Measurements from ENCODE around the gene PIK3C3. TPM values are rescaled to one million over a fixed set of nuclear protein-coding genes. Genes with fewer than 3 reads are reported as not detected.
A peak's percentile ranks its signal among the peaks of the same experiment; 100 is the strongest.

The PIK3C3 gene
- total RNA-seq, 4 donors from 2014 or later, result 20.2 to 70.7 (median 45.2) TPM

GRCh38 chr18:41949206-41949920 lies 5.7 kb upstream of the PIK3C3 start:
- DNase-seq, result no peak
- intact Hi-C loops (cut with DNase I; ENCODE audit: low total_unique reads) (no loop called here), in situ Hi-C loops (cut with MboI; ENCODE audit: low pct_ligation_motif_present in 1 of 4, low pct_unique_long_range_greater_than_20kb in 1 of 4, low sequenced_read_pairs in 3 of 4) (no loop called here)
- no peak overlapping the region for H3K27ac ChIP-seq
- no peaks in the 10 kb centered on the region for H3K9me3 ChIP-seq
- WGBS, 2 donors (ENCODE audit: low coverage in 1 of 2), result 79 to 83% methylated on average over 1 to 2 of the region's 2 CpGs
- peaks cover 0 to under 1% (median under 1%) of the 10 kb centered on the region in 4 donors for H3K4me1 ChIP-seq
- H3K4me3 ChIP-seq, result no peak overlapping the region
- peaks cover 13% of the 10 kb centered on the region for H3K27me3 ChIP-seq
- TF ChIP-seq EP300 (IDR thresholded peaks at IDR 0.05; ENCODE audit: low read depth) (no peak), POLR2A (IDR thresholded peaks at IDR 0.05) (no peak)
- H3K36me3 ChIP-seq, result no peaks in the 10 kb centered on the region

GRCh38 chr18:41955688-41956087 lies 654 bp downstream of the PIK3C3 start:
- peak overlapping the region; percentile 65 to 88 (median 84) for H3K27ac ChIP-seq
- 9 to 10% methylated on average over 11 of the region's 11 CpGs for WGBS, 2 donors (ENCODE audit: low coverage in 1 of 2)
- peaks cover 10 to 28% (median 12%) of the 10 kb centered on the region in 4 donors for H3K4me1 ChIP-seq
- TF ChIP-seq POLR2A (IDR thresholded peaks at IDR 0.05) (no peak), POLR2AphosphoS5 (IDR thresholded peaks at IDR 0.05) (no peak), CTCF (IDR thresholded peaks at IDR 0.05) (no peak), EP300 (IDR thresholded peaks at IDR 0.05; ENCODE audit: low read depth) (no peak)
- DNase-seq, result no peak
- no peaks in the 10 kb centered on the region for H3K9me3 ChIP-seq
- peaks cover 0 to 5% (median 0%) of the 10 kb centered on the region in 4 donors for H3K36me3 ChIP-seq
- H3K27me3 ChIP-seq, result no peaks in the 10 kb centered on the region
- intact Hi-C loops (cut with DNase I; ENCODE audit: low total_unique reads), result no loop called here
- peak overlapping the region; percentile 67 to 96 (median 86) for H3K4me3 ChIP-seq
- in situ Hi-C loops (cut with MboI; ENCODE audit: low pct_ligation_motif_present in 1 of 4, low pct_unique_long_range_greater_than_20kb in 1 of 4, low sequenced_read_pairs in 3 of 4), result no loop called here

- in situ Hi-C loops (cut with MboI; ENCODE audit: low pct_ligation_motif_present in 1 of 4, low pct_unique_long_range_greater_than_20kb in 1 of 4, low sequenced_read_pairs in 3 of 4) (no loop called here), intact Hi-C loops (cut with DNase I; ENCODE audit: low total_unique reads) (no loop called here)
- WGBS, 2 donors (ENCODE audit: low coverage in 1 of 2), result 93 to 94% methylated on average over 1 of the region's 1 CpG
- no peak for DNase-seq
- H3K9me3 ChIP-seq, result no peaks in the 10 kb centered on the region
- H3K4me3 ChIP-seq, result no peak overlapping the region
- peaks cover 0 to 13% (median 4%) of the 10 kb centered on the region in 4 donors for H3K36me3 ChIP-seq
- no peak overlapping the region for H3K27ac ChIP-seq
- H3K27me3 ChIP-seq, result no peaks in the 10 kb centered on the region
- TF ChIP-seq POLR2AphosphoS5 (IDR thresholded peaks at IDR 0.05), result no peak
- no peak for TF ChIP-seq CTCF (IDR thresholded peaks at IDR 0.05)
- no peak for TF ChIP-seq POLR2A (IDR thresholded peaks at IDR 0.05)
- no peak for TF ChIP-seq EP300 (IDR thresholded peaks at IDR 0.05; ENCODE audit: low read depth)
- H3K4me1 ChIP-seq, result peaks cover 10 to 28% (median 12%) of the 10 kb centered on the region in 4 donors
These were observed 4.0 kb downstream of the PIK3C3 start for GRCh38 chr18:41959045-41959444.

GRCh38 chr18:41965634-41966255 lies 10.7 kb downstream of the PIK3C3 start:
- peaks cover 0 to 20% (median 8%) of the 10 kb centered on the region in 4 donors for H3K36me3 ChIP-seq
- TF ChIP-seq CTCF (IDR thresholded peaks at IDR 0.05) (no peak), EP300 (IDR thresholded peaks at IDR 0.05; ENCODE audit: low read depth) (no peak), POLR2A (IDR thresholded peaks at IDR 0.05) (no peak), POLR2AphosphoS5 (IDR thresholded peaks at IDR 0.05) (no peak)
- no peaks in the 10 kb centered on the region for H3K9me3 ChIP-seq
- peaks cover 4 to 18% (median 6%) of the 10 kb centered on the region in 4 donors for H3K4me1 ChIP-seq
- DNase-seq, result no peak
- intact Hi-C loops (cut with DNase I; ENCODE audit: low total_unique reads), result no loop called here
- H3K27ac ChIP-seq, result no peak overlapping the region
- WGBS, 2 donors (ENCODE audit: low coverage in 1 of 2), result 86 to 93% methylated on average over 7 of the region's 7 CpGs
- no peaks in the 10 kb centered on the region for H3K27me3 ChIP-seq
- no peak overlapping the region for H3K4me3 ChIP-seq
- in situ Hi-C loops (cut with MboI; ENCODE audit: low pct_ligation_motif_present in 1 of 4, low pct_unique_long_range_greater_than_20kb in 1 of 4, low sequenced_read_pairs in 3 of 4), result no loop called here
